Neural progenitor cell (in vitro differentiated cells): ENCODE data around the gene TNIK. TPM values are rescaled to one million over a fixed set of nuclear protein-coding genes. Genes with fewer than 3 reads are reported as not detected.
A peak's percentile ranks its signal among the peaks of the same experiment; 100 is the strongest.

Experiments
- DNase-seq: peaks from one replicate; pipeline ENCODE4 v3.0.0-alpha.2; 2016; ENCODE audit warnings: low spot score
- H2AFZ ChIP-seq: fragments of 200-600 bp; sonication (generic); replicated peaks from 2 replicates; pipeline ENCODE4 v1.6.1; 2016; ENCODE audit warnings: antibody characterized with exemption
- H3F3A ChIP-seq: fragments of 200-600 bp; sonication (generic); 2 replicates; pipeline ENCODE4 v1.6.1; 2016; ENCODE audit warnings: antibody characterized with exemption, low read depth
- H3K27ac ChIP-seq: fragments of 200-600 bp; sonication (generic); 2 replicates; pipeline ENCODE4 v1.5.1; 2016; ENCODE audit warnings: mild to moderate bottlenecking
- H3K27me3 ChIP-seq: fragments of 200-600 bp; sonication (generic); 2 replicates; pipeline ENCODE4 v1.6.1; 2016; ENCODE audit warnings: mild to moderate bottlenecking, moderate library complexity
- H3K36me3 ChIP-seq: fragments of 200-600 bp; sonication (generic); 2 replicates; pipeline ENCODE4 v1.5.1; 2016
- H3K4me1 ChIP-seq: fragments of 200-600 bp; sonication (generic); 2 replicates; pipeline ENCODE4 v1.6.1; 2016; ENCODE audit warnings: mixed run types
- H3K4me2 ChIP-seq: fragments of 200-600 bp; sonication (generic); 2 replicates; pipeline ENCODE4 v1.6.1; 2016
- H3K4me3 ChIP-seq: fragments of 200-600 bp; sonication (generic); 2 replicates; pipeline ENCODE4 v1.5.1; 2016
- H3K79me2 ChIP-seq: fragments of 200-600 bp; sonication (generic); 2 replicates; pipeline ENCODE4 v1.6.1; 2016; ENCODE audit warnings: low read depth
- H3K9ac ChIP-seq: fragments of 200-600 bp; sonication (generic); 2 replicates; pipeline ENCODE4 v1.6.1; 2016
- H3K9me3 ChIP-seq: fragments of 200-600 bp; sonication (generic); 2 replicates; pipeline ENCODE4 v1.5.1; 2016; ENCODE audit warnings: low read depth
- H4K20me1 ChIP-seq: fragments of 200-600 bp; sonication (generic); 2 replicates; pipeline ENCODE4 v1.6.1; 2016; ENCODE audit warnings: low read depth
- H3K27ac Mint-ChIP-seq: 3 replicates; pipeline ENCODE4 v1.8.0; 2021; ENCODE audit warnings: mixed read lengths
- H3K27me3 Mint-ChIP-seq: 2 replicates; pipeline ENCODE4 v1.8.0; 2022; ENCODE audit warnings: low read depth, mild to moderate bottlenecking, inconsistent platforms, moderate library complexity, mixed read lengths; ENCODE audit not compliant: insufficient read depth
- H3K36me3 Mint-ChIP-seq: 3 replicates; pipeline ENCODE4 v1.8.0; 2021; ENCODE audit warnings: mixed read lengths
- H3K4me1 Mint-ChIP-seq: 3 replicates; pipeline ENCODE4 v1.8.0; 2021; ENCODE audit warnings: mixed read lengths
- H3K4me3 Mint-ChIP-seq: 3 replicates; pipeline ENCODE4 v1.8.0; 2021; ENCODE audit warnings: mild to moderate bottlenecking, moderate library complexity, mixed read lengths
- H3K9me3 Mint-ChIP-seq: 3 replicates; pipeline ENCODE4 v1.8.0; 2020; ENCODE audit warnings: mixed read lengths
- EZH2 ChIP-seq: fragments of 200-600 bp; sonication (generic); IDR thresholded peaks from 2 replicates; pipeline ENCODE4 v1.6.1; 2017; ENCODE audit warnings: antibody characterized with exemption, mild to moderate bottlenecking, moderate library complexity
- EZH2phosphoT487 ChIP-seq: fragments of 200-600 bp; sonication (generic); IDR thresholded peaks from 2 replicates; pipeline ENCODE4 v1.6.1; 2017; ENCODE audit warnings: antibody characterized with exemption
- total RNA-seq: library from RNA; depleted of rRNA; stranded (reverse); fragments of >200 nt; gene quantifications from 2 replicates; pipeline ENCODE4 v1.2.3, GENCODE V29; 2015; ENCODE audit warnings: low replicate concordance
- TF ChIP-seq, protein P1 (sequence below): fragments of 200-600 bp; sonication (generic); IDR thresholded peaks from 2 replicates; pipeline ENCODE4 v1.5.1; 2017; ENCODE audit warnings: antibody characterized with exemption, mild to moderate bottlenecking

Gene TNIK
- total RNA-seq, 1 donor from 2014 or later = 3.0 TPM

DNA sequence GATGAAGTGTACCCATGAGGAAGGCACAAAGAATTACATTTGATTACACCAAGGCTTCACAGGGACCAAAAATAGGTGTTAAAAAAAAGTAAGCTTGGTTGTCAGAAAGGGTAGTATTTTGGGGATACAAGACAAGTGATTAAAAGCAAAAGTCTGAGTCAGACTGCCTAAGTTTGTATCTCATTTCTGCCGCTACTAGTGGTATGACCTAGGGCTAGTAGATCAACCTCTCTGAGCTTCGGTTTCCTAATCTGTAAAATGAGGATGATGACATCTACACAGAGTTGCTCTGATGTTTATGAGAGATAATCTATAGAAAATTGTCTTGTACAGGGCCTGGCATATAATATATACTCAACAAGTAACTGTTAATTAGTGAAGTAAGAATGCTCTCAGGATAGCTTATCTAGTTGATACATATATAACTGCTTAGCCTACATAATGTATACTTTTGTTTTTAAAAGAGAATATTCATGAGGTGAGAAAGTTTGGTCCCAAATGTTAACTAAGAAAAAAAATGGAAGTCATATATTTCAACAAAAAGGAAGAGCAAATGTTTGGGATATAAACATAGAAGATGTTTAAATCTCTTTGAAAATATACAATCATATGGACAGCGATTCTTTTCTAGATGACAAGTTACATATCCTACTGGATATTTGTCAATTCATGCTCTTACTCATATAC is 270.7 kb downstream of the TNIK start:
- H3K4me3 Mint-ChIP-seq = no peak overlapping the region
- DNase-seq = no peak
- TF ChIP-seq, protein P1, sequence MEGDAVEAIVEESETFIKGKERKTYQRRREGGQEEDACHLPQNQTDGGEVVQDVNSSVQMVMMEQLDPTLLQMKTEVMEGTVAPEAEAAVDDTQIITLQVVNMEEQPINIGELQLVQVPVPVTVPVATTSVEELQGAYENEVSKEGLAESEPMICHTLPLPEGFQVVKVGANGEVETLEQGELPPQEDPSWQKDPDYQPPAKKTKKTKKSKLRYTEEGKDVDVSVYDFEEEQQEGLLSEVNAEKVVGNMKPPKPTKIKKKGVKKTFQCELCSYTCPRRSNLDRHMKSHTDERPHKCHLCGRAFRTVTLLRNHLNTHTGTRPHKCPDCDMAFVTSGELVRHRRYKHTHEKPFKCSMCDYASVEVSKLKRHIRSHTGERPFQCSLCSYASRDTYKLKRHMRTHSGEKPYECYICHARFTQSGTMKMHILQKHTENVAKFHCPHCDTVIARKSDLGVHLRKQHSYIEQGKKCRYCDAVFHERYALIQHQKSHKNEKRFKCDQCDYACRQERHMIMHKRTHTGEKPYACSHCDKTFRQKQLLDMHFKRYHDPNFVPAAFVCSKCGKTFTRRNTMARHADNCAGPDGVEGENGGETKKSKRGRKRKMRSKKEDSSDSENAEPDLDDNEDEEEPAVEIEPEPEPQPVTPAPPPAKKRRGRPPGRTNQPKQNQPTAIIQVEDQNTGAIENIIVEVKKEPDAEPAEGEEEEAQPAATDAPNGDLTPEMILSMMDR = no peak
- TF ChIP-seq EZH2phosphoT487 (no peak), EZH2 (no peak)
- Histone ChIP-seq H3K36me3 (no peaks in the 10 kb centered on the region), H3K4me2 (no peak overlapping the region), H4K20me1 (no peaks in the 10 kb centered on the region), H3F3A (no peaks in the 10 kb centered on the region), H3K27me3 (no peaks in the 10 kb centered on the region), H3K9ac (no peak overlapping the region), H3K4me3 (no peak overlapping the region), H3K79me2 (no peaks in the 10 kb centered on the region), H3K4me1 (peaks cover 14% of the 10 kb centered on the region), H3K27ac (no peak overlapping the region), H2AFZ (no peak overlapping the region), H3K9me3 (no peaks in the 10 kb centered on the region)
- H3K27me3 Mint-ChIP-seq = no peaks in the 10 kb centered on the region
- peaks cover 3% of the 10 kb centered on the region for H3K4me1 Mint-ChIP-seq
- H3K36me3 Mint-ChIP-seq = peaks cover 4% of the 10 kb centered on the region
- H3K9me3 Mint-ChIP-seq = no peaks in the 10 kb centered on the region
- H3K27ac Mint-ChIP-seq = no peak overlapping the region

DNA sequence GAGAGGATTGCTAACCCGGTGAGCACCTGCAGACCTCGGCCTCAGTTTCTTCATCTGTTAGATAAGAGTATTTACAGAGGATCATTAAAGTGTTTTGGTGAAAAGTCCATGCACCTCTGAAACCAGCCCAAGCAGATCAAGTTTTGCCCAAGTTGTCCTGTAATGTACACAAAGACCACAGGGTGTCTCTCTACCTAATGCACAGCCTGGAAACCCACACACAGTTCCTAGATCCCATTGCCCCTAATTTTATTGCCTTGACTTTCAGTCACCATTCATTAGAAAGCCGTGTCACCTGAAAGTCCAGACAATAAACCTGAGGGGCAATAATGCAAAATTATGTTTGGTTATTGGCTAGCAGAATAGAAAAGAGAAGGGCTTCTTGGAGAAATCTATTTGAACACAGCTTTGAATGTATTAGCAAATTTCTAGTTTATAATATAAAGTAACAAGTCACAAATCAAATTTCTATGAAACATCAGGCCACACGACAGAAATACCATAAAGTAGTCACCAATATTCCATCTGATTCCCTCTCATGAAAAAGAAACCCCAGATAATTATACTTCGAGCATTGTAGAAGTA is 272.4 kb downstream of the TNIK start:
- Histone ChIP-seq H3K27me3 (no peaks in the 10 kb centered on the region), H3F3A (no peaks in the 10 kb centered on the region), H3K9me3 (no peaks in the 10 kb centered on the region), H3K4me2 (no peak overlapping the region), H3K27ac (no peak overlapping the region), H3K36me3 (no peaks in the 10 kb centered on the region), H4K20me1 (no peaks in the 10 kb centered on the region), H3K4me3 (no peak overlapping the region), H2AFZ (no peak overlapping the region), H3K4me1 (peaks cover 14% of the 10 kb centered on the region), H3K79me2 (no peaks in the 10 kb centered on the region), H3K9ac (no peak overlapping the region)
- no peaks in the 10 kb centered on the region for H3K9me3 Mint-ChIP-seq
- TF ChIP-seq, protein P1 = peak; percentile 70
- TF ChIP-seq EZH2 (no peak), EZH2phosphoT487 (no peak)
- no peak overlapping the region for H3K27ac Mint-ChIP-seq
- peaks cover 3% of the 10 kb centered on the region for H3K4me1 Mint-ChIP-seq
- H3K4me3 Mint-ChIP-seq = no peak overlapping the region
- DNase-seq = peak; percentile 62
- H3K36me3 Mint-ChIP-seq = peaks cover 5% of the 10 kb centered on the region
- no peaks in the 10 kb centered on the region for H3K27me3 Mint-ChIP-seq

DNA sequence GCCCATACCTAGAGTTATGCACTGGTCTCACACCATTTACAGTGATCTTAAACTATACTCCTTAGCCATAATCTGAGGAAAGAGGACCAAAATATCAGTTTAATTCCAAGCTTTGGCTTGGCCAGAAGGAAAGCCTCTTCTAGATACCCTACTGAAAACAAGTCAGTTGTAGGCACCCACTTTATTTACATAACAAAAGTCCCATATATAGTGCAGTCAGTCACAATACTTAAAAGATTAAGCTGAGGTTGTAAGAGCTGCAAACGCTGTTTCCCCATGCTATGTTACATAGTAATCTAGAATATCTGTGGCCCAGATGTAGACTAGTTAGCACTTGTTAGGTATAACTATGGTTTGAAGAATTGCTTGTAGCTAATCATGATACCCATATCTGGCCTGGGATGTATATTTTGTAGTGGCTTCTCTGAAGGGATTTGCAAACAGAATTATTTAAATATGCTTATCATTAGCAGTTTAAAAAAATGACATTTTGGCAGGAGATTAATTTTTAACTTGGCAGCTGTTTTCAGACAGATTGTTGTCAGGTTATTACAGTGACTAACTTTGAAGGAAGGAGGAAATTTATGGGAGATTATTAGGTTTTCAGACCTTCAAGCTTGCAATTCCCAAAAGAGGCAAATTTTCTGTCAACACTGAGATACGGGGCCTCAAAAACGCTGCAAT is 273.2 kb downstream of the TNIK start:
- Mint-ChIP-seq H3K9me3 (no peaks in the 10 kb centered on the region), H3K36me3 (peaks cover 7% of the 10 kb centered on the region), H3K27me3 (no peaks in the 10 kb centered on the region), H3K4me1 (peaks cover 3% of the 10 kb centered on the region), H3K4me3 (no peak overlapping the region), H3K27ac (no peak overlapping the region)
- Histone ChIP-seq H3K79me2 (no peaks in the 10 kb centered on the region), H2AFZ (no peak overlapping the region), H3K27ac (no peak overlapping the region), H3K4me2 (peak overlapping the region; percentile 8), H3K9ac (no peak overlapping the region), H3K4me1 (peaks cover 14% of the 10 kb centered on the region), H3K36me3 (no peaks in the 10 kb centered on the region), H3K4me3 (no peak overlapping the region), H3K27me3 (no peaks in the 10 kb centered on the region), H3K9me3 (no peaks in the 10 kb centered on the region), H3F3A (no peaks in the 10 kb centered on the region), H4K20me1 (no peaks in the 10 kb centered on the region)
- no peak for TF ChIP-seq EZH2
- no peak for TF ChIP-seq EZH2phosphoT487
- TF ChIP-seq, protein P1 = no peak
- no peak for DNase-seq
